Eye (tissue), 1 donor: Measurements from ENCODE around the gene ANKRD33.

Experiments
- DNase-seq: peaks from one replicate; pipeline ENCODE4 v3.0.0-alpha.2; 2015

The ANKRD33 gene

GRCh38 chr12:51862947-51863346, 25.0 kb upstream of the ANKRD33 start:
- DNase-seq = no peak

GRCh38 chr12:51863363-51863932, 24.5 kb upstream of the ANKRD33 start:
- DNase-seq = peak; percentile 70

- DNase-seq = peak; percentile 92
Observed at GRCh38 chr12:51863933-51864832, 23.7 kb upstream of the ANKRD33 start.

- DNase-seq = peak; percentile 80
Observed at GRCh38 chr12:51864833-51865670, 22.9 kb upstream of the ANKRD33 start.

GRCh38 chr12:51865757-51866270, 22.1 kb upstream of the ANKRD33 start:
- no peak for DNase-seq

- DNase-seq = no peak
Observed at GRCh38 chr12:51866324-51866723, 21.6 kb upstream of the ANKRD33 start.

GRCh38 chr12:51866762-51867161, 21.1 kb upstream of the ANKRD33 start:
- no peak for DNase-seq

- no peak for DNase-seq
Observed at GRCh38 chr12:51867371-51867770, 20.5 kb upstream of the ANKRD33 start.

- DNase-seq = no peak
Observed at GRCh38 chr12:51867796-51868428, 20.0 kb upstream of the ANKRD33 start.

- DNase-seq = peak; percentile 79
Observed at GRCh38 chr12:51868821-51869495, 18.9 kb upstream of the ANKRD33 start.

GRCh38 chr12:51869496-51869865, 18.4 kb upstream of the ANKRD33 start:
- DNase-seq = peak; percentile 51

- no peak for DNase-seq
Observed at GRCh38 chr12:51869931-51870330, 18.0 kb upstream of the ANKRD33 start.

GRCh38 chr12:51870504-51870903, 17.4 kb upstream of the ANKRD33 start:
- no peak for DNase-seq

- DNase-seq = no peak
Observed at GRCh38 chr12:51871126-51871525, 16.8 kb upstream of the ANKRD33 start.

GRCh38 chr12:51871918-51872688, 15.8 kb upstream of the ANKRD33 start:
- peak; percentile 43 for DNase-seq

- DNase-seq = no peak
Observed at GRCh38 chr12:51872689-51872981, 15.3 kb upstream of the ANKRD33 start.

- no peak for DNase-seq
Observed at GRCh38 chr12:51873251-51873994, 14.5 kb upstream of the ANKRD33 start.

GRCh38 chr12:51874000-51874399, 13.9 kb upstream of the ANKRD33 start:
- DNase-seq = peak; percentile 79

GRCh38 chr12:51874486-51874885, 13.4 kb upstream of the ANKRD33 start:
- DNase-seq = no peak

GRCh38 chr12:51879102-51879501, 8.8 kb upstream of the ANKRD33 start:
- DNase-seq = no peak

- DNase-seq = no peak
Observed at GRCh38 chr12:51883295-51883694, 4.6 kb upstream of the ANKRD33 start.
